CD4-positive, alpha-beta T cell treated with Interleukin-2 at 100 ng/mL for 4 hours (primary cell): ENCODE data around the gene MITF.

Experiments used
- DNase-seq: peaks from one replicate; pipeline ENCODE4 v3.0.0-alpha.2; 2020; ENCODE audit warnings: low spot score

MITF gene

DNA sequence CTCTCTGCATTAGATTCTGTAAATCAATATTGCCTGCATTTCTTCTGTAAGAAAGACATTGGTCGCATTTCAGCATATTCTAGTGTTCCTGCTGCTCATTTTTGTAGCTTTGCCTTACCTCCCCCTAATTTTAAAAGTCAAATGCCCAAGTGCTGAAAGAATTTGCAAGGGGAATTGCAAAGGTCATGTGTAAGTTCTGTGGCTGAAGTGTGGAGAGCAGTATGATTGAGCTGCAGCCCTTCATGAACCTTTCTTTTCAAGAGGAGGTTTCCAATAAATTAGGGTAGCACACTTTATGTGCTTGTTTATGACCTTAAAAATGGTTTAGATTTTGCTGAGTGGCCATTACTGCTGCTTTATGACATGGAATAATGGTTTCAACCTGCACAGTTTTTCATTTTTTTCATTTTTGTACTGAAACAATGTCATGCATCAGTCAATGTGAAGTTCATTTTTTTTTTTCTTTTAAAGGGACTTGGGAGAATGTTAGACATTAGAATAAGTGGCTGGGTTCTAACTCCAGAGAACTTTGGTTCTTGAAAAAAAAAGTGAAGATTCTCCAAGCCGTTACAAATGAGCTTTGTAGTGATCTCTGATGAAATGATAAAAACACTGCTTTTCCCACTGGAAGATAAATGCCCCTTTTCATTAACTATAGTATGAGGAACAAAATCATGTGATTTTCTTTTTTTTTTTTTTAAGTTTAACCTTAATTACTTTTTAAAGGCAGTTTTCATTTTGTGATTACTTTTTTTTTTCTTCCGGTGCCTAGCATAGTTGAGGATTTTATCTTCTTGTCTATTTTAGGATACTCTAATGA lies 99.6 kb downstream of the MITF start:
- DNase-seq = no peak

DNA sequence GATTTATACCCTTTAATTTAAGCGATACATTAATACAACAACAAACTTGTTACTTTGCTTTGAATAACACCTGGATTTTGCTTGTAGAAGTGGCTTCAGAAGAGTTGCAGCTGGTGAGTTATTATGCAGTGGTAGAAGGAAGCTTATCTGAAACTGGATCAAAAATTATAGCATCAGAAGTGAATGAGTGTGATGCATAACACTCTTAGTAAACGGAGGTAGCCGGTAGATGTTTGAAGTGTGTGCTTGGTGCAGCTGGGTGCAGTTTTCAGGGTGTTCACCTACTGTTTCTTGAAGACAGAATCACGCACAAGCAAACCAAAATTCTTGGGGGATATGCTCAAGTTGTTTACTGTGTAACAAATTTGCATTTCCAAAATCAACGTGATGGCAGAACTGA lies 103.1 kb downstream of the MITF start:
- DNase-seq = no peak

DNA sequence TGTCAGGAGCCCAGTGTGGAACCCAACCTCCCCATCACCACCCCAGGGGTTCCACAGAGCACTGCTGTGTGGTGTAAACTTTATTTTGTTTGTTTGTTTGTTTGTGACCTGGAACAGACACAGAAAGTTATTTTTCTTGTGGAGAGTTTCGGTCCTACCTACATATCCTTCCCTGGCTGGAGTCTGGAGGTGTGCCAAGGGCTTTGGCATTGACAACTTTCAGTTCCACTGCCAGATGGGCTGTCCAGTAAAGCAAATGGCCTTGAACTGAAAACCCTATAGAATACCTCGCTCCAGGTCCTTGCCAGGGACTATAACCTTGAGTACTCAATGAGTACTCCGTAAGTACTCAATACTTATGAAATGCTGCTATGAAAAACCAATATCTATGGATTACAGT lies 103.5 kb downstream of the MITF start:
- no peak for DNase-seq

DNA sequence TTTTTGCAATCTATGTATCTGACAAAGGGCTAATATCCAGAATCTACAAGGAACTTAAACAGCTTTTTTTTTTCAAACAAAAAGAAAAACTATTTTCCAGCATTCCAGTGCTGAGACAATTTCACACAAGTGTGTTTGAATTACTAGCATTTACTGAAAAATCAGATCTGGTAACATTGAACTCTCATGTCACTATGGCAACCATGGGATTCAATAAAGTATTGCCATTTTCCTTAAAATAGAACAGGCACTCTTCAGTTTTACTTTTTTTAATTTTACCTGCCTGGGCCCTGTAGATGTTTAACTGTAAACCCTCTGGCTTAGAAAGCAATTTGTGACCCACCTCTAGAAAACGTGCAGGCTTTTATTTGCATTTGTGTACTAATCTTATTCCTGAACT lies 105.4 kb downstream of the MITF start:
- DNase-seq = no peak

DNA sequence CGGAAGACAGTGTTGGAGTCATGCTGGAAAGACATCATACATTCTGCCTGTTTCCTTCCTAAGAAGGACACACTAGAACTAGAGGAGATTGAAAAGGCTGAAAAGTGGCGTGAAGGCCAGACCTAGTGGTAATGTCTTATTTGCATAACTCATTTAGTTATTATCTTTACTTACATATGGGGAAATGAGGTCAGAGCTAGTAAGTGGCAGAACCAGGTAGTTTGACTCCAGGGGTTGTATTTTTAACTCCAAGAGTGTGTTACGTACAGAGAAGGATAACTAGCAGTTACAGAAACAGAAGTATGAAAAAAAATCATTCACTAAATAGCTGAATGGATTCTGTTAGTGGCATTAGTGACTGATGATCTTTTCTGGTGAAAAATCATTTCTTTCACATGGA lies 108.0 kb downstream of the MITF start:
- DNase-seq = no peak

DNA sequence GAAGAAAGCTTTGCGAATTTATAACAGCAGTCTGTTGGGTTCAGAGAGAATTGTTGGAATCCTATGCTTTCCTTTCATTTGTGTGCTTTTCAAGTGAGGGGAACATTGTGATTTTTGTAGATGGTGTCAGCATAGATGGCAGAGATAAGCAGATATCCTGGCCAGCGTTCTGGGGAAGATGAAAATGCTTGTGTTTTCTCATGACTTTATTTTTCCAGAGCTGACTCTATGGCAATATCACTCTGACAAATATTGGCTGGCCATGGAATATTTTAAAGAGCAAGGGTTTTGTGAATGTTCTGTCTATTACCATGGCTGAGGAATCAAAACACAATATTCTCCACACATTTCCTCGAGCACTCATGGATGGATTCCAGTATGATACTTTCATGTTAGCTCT lies 108.8 kb downstream of the MITF start:
- DNase-seq = no peak

DNA sequence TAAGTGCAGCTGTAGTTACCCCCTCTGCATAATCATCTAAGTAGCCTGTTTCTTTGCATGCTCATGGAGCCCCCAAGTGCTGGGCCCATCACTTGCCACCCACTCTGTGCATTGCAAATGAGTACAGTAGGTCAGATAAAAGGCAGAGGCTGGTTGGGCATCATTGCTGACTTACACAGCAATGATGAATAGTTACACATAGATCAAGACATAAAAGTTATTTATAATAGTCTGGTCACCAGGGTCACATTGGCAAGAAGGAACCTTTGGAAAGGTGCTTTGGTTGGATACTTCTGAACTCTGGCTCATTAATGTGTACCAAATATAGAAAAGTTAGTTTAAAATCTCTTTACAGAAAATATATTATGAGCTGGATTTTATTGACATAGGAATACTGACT lies 111.6 kb downstream of the MITF start:
- DNase-seq = no peak

DNA sequence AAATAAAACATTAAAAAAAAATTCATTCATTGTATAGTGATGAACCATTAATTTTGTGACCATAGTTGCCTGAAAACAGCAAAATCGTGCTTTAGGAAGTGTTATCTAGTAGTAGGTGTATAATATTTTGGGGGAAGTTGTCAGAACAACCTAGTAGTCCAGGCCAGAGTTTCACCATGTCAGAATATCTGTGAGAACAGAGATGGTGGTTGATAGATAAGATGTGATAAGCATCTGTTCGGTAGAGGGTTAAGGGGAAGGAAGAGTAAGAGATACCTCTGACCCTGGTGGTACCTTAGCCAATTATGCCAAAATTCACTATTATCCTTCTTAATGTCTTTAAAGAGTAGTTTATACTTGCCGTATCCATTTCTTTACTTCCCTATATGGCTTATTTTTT lies 113.8 kb downstream of the MITF start:
- DNase-seq = no peak

DNA sequence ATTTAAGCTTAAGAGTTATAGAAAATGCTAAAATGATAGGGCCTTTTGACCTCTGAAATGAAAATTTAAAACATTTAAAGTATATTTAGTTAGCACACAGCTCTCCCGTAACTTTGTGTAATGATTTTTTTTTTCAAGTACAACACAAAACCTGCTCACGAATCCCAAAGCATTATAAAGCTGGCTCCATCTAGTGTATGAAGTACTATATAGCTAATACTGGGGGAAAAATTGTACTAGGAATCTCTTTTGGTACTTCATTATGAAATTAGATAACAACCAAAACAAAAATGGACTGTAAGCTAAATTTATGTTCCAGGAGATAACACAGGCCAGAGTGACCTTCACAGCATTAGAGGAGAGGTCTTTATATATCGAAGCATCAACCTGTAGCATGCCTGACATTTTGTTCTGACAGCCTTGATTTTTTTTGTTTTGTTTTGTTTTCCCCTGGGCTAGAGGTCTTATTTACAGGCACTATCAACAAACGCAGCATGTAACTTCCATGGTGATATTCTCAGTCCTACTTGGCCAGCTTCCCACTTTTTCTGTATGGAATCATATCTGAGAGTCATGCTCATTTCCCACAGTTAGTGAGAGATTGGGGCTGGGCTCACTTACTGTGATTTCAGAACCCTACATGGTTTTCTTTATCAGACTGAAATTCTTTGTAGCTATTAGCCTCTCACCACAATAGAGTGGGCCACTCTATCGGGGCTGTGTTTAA lies 116.3 kb downstream of the MITF start:
- DNase-seq = no peak

DNA sequence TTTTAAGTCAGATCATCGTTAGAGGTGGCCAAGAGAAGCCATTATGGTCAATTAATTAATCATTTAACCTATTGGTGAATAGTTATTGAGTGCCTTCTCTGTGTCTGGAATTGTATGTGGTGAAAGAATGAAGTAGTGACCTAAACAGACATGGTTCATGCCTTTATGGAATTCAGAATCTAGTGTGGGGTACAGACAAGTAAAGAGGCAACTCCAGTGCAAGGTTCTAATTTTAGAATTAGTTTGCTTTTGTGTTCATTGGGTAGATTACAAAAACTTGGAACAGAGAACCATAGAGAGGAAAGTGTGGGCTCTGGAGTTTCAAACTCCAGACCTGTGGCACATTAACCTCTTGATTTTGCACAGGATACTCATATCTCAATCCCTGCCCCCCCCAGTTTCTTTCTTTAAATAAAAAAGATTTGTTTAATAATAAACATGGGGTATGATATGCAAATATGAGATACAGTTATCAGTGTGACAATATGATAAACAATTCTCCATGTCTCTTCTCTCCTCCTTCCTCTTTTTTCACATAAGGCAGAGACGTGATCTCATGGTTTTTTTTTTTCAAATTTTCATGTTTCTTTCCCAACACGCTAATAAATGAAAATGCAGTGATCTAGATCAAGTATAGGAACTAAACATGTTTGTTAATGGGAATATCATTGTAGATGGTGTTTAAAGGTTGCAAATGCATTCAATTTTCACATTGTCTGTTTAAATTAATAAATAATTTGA lies 117.9 kb downstream of the MITF start:
- DNase-seq = no peak

DNA sequence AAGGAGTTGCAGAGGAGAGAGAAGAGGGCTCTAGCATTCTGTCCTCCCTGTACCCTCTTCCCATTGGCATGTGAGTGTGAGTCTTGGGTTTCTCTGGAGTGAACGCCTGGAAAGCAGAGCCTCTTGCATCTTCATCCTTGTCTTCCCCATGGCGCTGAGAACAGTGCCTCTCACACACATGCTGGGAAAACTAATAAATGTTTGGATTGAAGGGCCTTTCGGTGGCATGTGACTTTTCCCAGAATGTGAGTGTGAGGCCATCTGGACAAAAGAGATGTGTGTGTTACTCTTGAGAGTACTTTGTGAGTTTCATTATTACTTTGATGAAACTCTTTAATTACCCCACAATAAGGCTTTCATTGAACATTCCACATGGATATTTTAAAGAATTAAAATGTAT lies 122.3 kb downstream of the MITF start:
- no peak for DNase-seq

DNA sequence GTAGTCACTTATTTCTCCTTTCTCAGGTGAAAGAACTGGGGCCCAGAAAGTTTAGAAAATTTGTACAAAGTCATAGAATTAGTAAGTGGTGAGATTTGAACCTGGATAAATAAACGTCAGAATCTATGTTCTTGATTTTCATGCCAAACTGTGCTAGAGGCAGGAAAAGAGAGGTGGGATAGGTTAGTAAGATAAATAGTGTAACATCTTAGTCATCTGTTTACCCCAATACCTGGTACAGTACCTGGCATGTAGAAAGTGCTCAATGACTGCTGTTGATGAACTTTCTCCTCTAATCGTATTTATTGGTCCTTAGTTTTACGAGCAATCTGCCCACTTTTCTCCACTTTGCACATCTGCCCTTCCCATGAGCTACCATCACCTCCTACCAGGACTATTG lies 124.9 kb downstream of the MITF start:
- DNase-seq = no peak

DNA sequence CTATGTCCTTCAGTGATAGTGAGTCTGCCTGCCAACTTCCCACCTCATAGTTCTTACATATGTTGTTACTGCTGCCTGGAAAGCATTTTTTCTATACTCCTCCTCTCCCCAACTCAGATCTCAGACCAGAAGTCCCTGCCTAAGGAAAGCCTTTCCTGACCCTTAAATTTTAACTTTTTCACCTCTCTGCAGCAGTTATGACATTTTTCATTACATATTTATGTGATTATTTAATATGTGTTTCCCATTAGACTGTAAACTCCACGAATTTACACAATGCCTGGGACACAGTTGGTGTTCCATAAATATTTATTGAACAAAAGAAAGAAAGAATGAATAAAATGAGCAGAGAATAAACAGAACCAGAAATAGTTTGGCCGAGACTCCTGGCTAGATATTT lies 125.5 kb downstream of the MITF start:
- no peak for DNase-seq

DNA sequence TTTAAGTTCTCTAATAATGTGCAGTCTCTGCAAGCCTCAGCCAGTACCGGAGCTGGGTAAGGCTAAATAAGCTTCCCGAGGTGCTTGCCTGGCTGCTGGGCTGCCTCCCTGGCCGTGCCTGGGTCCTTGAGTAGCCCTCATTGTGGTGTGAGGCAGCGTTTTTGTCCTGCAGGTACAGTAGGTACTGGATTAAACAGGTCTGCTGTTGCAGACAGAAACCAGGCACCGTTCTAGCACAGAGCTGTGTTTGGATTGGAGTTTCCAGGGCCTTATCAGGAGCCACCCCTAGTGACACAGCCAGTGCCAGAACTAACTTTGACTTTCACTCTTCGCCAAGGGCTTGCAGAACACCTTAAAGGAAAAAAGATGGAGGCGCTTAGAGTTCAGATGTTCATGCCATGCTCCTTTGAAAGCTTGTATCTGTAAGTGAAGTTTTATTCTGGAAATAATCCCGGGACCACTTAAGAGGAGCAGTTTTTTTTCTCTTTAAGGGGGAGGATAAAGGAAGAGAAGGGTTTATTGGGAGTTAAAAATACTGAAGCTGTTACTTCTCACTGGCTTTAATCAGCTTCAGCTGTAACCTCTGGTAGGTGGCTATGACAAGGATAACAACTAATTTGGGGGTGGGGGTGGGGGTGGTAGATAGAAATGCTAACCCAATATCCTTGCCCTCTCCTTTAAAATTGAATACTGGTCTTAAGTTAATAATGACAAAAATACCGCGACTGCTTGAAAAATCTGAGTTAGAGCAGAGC lies 126.8 kb downstream of the MITF start:
- no peak for DNase-seq

DNA sequence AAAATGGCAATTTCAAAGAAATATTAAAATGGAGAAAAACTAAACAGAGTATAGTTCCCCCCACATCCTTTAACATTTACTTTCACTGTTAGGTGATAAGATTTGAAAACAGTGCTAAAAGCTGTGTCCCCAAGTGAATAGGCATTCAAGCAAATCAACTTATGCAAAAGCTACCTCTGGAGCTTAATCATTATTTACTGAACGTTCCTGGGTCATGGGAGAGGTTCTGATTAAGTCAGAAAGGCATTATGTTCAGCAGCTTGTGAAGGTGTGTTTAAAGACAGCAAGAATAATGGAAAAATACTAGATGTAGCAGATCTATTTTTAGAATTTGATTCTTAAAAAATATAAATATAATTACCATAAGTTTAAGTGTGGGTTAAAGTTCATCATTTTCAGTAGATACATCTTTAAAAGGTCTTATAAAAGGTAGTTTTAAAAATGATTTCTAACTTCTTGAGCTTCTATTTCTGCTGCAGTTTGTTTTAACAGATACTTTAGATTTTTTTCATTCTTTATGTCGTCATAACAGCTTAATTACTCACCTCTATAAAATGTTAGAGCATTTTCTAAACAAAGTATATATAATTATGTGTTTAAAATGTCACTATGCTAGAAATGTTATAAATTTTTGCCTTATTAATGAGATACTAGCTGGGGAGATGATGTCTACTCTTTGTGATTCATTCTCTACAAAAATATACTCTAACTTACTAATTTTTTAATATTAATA lies 127.9 kb downstream of the MITF start:
- DNase-seq = no peak

DNA sequence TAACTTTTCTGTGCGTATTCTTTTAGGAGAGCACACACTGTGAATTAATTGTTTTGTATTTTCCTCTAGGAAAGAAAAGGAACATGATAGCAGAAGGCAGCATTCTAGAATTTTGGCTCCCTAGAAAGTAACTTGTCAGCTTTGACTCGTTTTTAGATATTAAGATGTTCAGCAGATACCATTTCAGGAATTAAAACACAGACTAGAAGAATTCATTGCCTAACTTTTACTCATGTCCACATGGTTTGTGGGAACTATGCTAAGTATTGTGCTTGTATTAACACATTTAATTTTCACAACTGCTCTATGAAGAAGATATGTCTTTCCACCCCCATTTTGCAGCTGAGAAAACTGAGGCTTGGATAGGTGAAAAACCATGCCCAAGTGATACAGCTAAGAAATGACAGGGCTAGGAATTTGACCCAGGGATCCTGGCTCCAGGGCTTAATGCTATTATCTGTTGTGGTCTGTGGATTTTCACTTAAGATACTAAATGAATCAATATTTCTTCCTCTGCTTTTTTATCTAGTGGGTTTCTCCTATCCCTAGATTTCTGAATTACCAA lies 128.8 kb downstream of the MITF start:
- no peak for DNase-seq

DNA sequence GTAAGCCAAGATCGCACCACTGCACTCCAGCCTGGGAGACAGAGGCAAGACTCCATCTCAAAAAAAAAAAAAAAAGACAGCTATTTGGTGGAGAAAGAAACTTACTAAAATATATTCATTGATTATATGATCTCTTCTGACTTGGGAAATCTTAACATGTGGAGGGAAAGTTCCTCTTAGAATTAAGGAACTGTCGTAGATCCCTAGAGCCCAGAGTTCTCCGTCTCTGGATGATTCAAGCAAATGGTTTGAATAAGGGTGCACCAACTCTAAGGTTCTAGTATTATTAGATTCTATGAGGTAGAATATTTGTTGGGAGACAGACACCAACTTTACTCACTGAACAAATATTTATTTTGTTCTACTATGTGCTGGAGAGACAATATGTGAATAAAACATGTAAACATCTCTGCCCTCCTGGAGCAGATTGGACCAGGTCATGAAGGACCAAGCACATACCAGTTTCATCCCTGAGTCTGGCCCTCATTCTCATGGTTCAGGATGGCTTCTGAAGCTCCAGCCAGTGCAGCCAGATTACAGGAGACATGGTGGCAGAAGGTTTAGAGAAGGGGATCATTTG lies 129.7 kb downstream of the MITF start:
- DNase-seq = no peak

DNA sequence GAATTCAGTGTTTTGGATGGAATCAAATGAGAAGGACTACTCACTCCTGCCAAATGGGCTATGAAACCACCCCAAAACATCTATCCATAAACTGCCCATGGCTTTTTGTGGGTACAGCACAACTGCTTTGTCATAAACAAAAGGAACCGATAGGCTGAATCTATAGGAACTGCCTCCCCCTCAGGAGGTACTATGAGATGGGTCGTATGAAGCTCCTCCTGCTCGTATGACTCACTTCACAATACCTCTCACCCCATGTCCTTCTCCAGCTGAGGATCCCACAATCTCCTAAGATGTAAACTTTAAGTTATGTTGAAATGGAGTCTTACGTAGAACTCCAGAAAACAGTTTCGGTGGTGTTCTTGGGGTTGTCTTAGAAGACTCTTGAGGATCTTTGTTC lies 130.4 kb downstream of the MITF start:
- no peak for DNase-seq

DNA sequence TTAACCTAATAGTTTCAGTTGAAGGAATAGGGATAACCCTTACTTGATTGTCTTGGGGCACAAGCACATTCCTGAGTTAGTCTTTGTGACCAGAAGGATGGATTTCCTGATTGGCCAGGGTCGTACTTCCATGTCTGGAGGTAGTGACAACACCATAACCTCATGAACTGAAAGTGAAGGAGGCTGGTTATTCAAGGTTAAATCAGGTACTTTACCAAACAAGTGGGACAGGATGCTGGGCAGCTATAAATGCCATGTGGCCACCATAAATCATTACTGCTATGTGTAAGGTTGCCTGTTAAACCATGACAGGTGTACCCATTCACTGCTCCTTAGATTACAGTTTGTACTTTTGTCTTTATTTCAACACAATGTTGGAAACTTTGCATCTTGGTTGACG lies 132.0 kb downstream of the MITF start:
- no peak for DNase-seq

DNA sequence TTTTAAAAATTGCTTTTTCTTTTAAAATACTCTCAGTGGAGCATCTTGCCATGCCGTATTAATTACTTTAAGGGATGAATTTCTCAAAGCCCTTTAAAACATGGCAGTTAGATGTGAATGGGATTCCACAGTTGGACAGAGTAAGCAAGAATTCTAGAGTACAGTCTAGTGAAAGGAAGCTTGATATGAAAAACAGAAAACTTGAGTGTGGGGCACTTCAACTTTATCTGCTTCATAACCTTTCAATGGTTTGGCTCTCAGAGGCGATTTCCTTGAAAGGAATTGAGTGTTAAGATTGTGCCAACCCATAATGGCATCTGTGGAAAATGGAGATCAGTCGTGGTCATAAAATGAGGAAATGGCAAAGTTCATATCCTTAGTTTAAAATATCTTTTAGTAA lies 132.6 kb downstream of the MITF start:
- DNase-seq = no peak

DNA sequence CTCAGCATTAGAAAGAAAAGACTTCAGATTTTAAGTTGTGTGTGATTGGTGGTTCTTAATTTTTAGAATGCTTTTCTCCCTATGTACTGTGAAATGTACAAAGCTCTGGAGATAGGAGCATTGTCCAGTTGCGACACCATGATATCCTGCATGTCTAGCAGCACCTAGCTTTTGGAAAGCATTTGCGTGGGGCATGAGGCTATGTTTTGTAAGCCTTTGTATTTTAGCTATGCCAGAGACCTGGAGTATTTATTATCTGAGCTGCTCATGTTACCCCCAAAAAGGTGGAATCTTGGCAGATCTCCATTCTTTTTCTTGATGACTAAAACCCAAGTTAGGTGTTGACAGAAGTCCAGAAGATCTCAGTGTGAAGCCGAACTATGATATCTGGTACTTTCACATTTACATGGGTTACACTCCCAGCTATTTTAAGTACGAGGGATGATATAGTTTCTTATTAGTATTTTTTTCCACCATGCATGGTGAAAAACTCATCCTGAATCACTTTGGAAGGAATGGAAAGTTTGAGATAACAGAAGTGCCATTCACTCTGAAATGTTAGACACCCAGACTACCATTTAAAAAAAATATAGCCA lies 133.6 kb downstream of the MITF start:
- DNase-seq = no peak
